NB4 (cell line): ENCODE results near the gene HIPK1.

ENCODE experiments used
- CTCF ChIP-seq: IDR thresholded peaks from one replicate; pipeline ENCODE4 v1.5.1; 2012; ENCODE audit warnings: low read depth, low read length
- POLR2A ChIP-seq: IDR thresholded peaks from 2 replicates; pipeline ENCODE4 v1.6.1; 2011; ENCODE audit warnings: mild to moderate bottlenecking; ENCODE audit not compliant: insufficient read length; ENCODE audit errors: extremely low read depth

DNA sequence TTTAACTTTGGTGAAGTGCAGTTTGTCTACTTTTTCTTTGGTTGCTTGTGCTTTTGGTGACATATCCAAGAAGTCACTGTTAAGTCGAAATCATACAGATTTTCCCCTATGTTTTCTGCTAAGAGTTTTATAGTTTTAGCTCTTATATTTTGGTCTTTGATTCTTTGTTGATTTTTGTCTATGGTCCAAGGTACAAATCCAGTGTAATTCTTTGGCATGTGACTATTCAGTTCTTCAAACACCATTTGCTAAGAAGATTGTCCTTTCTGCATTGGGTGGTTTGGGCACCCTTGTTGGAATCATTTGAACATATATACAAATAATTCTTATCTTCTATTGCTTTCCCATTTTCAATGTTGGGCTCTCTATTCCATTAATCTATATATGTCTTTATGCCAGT is 16.2 kb downstream of the HIPK1 start:
- TF ChIP-seq CTCF (no peak), POLR2A (no peak)
